Stimulated activated CD8-positive, alpha-beta memory T cell treated with anti-CD3 and anti-CD28 coated beads, Interleukin-15, amount 100 ng/mL, for 4 hours (primary cell): Measurements from ENCODE around the gene UBE2L3.
"Not testable (repeated sequence)": the region's sequence is repeated elsewhere in the genome, so short reads cannot be mapped to it uniquely, and the experiment has no call there.

Experiments used
- DNase-seq, 2 donors: peaks; one replicate each; pipeline ENCODE4 v3.0.0-alpha.2; 2020; ENCODE audit warnings: low read depth in 2 of 2

Gene UBE2L3

DNA sequence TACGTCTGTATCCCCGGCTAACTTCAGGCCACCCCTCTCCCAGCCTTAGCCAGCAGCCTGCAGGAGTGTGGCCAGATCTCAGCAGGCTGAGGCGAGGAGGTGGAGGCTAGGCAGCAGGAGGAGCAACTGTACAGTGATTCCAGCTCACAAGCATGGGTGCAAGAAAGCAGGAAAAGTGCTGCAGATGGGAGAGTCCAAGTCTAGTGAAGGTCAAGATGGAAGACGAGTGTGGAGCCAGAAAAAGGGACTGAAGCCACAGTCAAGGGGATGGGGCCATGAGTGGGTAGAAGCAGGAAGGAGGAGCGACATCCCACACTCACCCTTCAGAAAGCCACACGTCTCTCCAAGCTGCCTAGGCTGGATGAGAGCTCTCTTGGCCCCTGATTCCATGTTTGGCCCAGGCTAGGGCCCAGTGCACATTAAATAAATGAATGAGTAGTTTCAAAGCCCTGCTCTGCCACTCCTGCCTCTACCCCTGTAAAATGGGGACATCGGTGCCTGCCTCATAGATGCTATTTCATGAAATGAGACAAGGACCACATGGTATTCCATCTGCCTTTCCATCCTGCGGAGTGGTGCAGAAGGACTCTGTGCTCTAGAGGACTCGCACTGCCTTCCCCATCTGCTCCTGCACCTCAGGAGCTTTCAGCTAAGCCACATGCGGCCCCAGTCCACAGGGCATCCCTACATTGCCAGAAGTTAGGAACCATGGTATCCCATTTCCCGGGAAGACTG, 59.4 kb downstream of the UBE2L3 start:
- no peak for DNase-seq

DNA sequence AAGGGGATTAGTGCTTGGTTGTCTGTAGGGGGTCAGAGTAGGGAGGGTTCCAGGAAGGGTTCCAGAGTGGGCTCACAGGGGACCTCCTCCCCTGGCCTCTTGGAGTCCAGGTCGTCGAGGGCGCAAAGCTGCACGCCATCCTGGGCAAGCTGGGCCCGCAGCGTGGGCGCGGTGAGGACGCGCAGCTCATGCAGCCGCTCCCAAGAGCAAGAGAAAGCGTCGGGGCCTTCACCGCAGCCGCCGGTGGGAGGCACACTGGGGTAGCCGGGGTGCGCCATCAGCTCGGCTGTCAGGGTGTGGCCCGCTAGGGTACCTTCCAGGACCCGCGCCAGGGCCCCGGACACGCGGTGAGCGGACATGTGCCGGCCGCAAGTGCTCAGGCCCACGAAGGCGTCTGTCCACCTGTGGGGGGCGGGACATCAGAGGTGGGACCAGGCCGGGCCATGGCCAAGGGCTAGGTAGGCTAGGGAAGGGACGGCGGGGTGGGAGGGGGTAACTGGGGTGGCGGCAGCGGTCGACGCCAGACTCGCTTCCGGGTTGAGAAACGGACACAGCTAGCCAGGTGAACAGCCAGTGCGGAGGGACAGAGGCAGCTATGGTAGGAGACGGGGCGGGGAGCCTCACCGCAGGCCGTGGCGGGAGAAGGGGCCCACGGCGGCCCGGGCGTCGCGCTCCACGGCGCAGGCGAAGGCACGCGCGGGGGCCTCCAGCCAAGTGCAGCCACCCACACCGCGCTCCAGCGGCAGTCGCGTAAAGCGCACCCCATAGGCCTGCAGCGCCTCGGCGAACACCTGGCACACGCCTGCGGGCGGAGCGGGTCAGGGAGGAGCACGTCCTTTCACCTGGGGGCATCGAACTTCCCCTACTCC, 61.1 kb downstream of the UBE2L3 start:
- DNase-seq, result no peak

DNA sequence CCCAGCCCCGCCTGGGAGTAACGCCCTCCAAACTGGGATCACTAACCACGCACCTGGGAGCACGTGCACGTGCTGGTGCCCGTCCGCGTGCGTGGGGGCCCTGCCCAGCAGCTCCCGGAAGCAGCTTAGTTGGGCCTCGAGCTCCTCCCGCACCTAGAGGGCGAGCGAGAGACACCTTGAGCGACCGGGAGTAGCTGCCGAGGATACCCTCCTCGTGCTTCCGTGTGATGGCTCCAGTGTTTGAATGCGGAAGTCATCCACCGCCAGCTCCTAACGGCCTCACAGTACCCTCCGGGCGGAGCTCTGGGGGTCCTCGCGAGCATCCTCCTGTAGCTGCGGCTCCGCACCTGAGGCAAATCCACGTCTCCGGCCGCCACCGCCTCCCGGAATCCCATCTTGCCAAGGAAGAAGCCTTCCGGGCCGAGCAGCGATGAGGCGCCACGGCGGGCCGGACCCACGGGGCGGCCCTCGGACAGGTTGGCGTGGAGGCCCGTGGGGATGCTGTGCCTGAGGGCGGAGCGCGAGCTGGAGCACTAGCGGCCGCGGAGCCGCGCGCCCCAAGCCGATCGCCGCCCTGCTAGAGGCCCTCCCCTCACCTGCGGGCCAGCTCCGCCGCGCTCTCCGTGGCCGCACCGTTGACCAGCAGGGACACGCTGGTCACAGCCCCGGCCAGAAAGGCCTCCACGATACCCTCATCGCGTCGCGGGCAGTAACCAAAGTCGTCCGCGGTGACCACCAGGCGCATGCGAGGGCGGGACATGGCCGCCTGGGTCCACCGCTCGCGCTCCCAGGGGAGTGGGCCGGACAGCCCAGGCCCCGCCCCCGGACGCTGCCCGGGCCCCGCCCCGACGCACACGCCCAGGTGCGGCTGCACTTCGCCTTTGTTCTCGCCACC, 62.0 kb downstream of the UBE2L3 start, which contains the start of gene YDJC:
Gene YDJC, minus strand, starts transcription at position 768 of the 895 bp plus-strand sequence. Its CDS starts 8 bp downstream, at position 760.
- peak; percentile 89 to 90 for DNase-seq

DNA sequence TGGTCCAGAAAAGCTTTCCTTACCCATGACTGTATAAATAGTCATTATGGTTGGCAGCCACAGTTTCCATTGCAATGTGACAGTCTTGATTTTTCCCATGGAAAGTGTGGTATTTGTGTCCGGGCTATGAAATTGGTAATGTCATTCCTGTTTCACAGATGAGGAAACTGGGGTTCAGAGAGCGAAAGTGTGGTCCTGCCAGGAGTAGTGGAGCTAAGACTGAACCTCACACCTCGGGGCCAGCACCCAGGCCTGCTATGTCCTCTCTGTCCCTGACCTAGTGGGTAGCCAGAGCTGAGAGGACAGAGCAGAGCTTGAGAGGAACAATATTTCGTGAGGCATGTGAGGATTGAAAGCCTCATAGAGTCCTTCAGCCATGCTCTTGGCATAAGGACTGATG, 63.5 kb downstream of the UBE2L3 start:
- no peak for DNase-seq

DNA sequence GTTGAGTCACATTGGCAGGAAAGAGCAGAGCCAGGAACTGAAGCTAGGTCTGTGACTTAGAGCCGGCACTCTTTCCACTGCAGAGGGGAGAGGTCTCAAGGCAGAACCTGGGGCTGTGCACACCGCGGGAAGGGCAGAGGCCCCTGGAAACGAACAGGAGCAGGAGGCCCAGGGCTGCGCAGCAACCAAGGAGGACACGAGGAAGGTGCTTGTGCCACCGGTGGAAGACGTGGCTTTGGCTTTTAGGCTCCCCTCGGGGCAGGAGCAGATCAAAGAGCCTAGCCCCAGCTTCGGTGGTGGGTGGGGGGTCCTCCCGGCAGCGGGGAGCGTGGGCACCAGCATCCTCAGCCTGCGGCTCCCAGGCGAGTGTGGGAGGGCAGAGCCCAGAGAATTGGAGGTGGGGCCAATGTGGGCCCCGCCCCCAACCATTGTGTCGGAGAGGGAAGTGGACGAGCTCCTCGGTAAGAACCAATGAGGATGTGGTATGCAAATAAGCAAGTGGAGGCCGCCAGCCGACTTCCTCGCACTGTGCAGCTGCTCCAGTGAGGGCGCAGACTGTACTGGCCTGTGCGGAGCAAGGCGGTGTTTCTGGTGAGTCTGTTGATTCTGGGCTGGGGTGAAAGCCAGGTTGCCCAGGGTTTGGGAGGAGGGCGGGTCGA, 64.9 kb downstream of the UBE2L3 start, which contains the start of gene CCDC116:
Gene CCDC116, plus strand, starts transcription at position 524 of the 659 bp plus-strand sequence. CDS start 422 bp downstream, outside the sequence.
- peak; percentile 37 to 41 for DNase-seq

DNA sequence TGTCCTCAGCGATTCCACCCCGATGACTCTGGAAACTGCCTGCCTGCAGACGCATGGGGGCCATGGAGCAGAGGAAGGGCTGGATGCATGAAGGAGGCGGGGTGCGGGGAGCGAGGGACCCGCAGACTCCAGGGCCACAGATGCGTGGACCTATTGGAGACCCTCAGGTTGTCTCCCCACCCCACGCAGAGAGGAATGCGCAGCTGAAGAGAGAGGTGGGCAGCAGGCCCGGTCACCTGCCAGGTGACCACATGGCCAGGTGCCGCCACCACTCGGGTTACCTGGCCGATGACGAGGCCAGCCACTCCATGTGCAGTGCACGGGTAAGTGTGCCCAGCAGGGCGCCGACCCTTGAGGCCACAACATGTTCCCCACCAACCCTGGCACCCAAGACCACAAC, 65.4 kb downstream of the UBE2L3 start:
- no peak for DNase-seq

DNA sequence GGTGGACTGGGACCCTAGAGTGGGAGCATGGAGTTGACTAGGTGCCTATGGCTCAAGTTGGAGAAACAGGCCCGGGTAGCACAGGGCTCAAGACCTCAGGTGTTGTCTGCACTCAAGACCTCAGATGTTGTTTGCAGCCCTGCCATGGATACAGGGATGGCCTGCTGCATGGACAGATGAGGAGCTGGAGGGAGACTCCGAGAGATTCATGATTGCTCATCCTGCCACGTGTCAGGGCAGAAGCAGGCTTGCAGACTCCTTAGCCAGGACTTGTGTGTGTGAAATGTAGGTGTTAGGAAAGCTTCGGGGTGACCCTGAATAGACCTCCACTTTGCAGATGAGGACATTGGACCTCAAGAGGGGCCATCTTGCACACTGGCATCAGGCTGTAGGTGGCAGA, 66.0 kb downstream of the UBE2L3 start:
- DNase-seq, result no peak

DNA sequence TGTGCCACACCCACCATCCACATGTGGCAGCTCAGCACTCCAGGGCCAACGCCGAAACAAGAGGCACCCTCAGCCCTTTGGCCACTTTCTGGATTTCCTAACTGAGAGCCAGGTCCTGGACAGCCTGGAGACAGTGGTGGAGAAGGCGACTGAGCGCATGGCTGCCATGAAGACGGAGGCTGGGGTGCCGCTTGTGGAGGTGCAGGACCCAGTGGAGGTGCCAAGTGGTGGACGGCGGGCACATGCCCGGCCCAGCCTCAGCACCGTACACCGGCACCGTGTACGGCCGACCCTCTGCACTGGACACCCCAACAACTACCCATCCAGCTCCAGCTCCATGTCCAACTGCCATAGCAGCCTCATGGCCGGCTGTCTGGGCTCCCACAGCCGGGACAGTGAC, 66.6 kb downstream of the UBE2L3 start:
- DNase-seq, result no peak

DNA sequence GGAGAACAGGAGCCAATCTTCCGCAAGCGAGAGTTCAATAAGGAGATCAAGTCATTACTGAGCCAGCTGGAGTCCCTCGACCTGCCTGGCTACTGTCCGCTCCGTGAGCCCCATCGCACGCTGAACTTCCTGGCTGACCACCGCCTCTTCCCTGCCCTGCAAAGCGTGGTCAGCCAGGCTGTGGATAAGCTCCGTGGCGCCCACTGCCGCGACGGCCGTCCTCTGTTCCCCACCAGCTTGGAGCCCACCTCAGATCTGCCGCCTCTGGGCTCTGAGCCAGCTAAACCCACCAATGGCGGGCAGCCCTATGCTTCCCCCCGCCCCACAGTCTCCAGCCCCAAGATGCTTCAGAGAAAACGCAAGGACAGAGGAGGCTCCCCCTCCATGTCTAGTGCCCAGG, 67.3 kb downstream of the UBE2L3 start:
- DNase-seq, result no peak

DNA sequence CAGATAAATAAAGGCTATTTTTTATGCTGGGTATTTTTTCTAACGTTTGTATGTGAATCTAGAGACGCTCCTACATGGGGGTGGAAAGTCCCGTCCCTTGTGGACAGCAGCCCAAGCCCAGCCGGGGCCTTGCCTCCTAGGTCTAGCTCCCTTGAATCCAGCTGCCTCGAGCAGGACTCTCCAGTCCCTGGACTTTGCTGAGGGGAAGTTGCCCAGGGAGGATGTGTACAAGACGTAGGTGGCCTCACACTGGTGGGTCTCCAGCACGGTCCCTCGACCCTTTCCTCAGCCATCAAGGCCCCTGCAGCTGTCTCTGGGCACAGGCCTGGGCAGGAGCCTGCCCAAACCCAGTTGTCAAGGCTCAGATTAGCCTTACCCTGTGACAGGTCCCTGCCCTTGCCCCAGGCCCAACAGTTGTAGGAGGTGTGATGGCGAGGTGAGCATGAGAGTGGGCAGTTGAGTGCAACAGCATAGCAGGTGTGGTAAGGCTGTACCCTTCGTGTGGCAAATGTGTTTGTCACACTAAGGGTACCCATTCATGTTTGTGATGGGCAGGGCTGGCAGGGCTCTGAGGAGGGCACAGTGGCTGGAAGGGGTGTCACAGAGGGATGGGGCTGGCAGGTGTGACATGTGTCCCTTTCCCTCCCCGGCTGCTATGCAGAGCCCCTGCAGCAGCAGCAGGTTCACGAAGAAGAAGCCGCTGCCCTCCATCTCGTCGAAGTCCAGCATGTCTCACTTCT, 68.4 kb downstream of the UBE2L3 start:
- no peak for DNase-seq

DNA sequence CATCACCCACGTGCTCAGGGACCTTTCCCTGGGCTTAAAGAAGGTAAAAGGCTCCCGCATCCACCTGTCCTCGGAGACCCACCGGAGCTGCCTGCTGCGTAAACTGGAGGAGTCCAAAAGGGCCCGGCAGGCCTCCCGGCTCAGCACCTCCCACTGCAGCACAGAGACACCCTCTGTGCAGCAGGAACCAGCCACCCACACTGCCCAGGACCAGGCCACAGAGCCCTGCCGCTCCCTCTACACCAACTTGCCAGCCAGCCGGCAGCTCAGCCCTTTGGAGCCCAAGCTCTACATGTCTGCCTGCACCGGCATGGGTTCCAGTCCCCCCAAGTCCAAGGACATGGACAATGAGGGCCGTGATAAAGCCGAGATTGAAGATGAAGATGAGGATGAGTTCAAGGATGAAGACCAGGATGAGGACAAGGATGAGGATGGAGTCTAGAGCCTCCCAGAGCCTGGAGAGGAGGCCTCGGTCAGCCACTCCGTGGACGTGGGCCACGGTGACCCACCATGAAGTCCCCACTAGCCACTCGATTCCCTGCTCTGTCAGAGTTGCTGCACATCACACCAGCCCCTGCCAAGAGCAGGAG, 69.2 kb downstream of the UBE2L3 start:
- no peak for DNase-seq

DNA sequence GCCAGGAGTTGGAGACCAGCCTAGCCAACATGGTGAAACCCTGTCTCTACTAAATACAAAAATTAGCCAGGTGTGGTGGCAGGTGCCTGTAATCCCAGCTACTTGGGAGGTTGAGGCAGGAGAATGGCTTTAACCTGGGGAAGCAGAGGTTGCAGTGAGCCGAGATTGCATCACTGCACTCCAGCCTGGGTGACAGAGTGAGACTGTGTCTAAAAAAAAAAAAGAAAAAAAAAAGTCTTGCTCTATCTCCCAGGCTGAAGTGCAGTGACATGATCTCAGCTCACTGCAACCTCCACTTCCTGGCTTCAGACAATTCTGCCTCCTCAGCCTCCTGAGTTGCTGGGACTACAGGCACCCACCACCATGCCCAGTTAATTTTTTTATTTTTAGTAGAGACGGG, 69.9 kb downstream of the UBE2L3 start:
- DNase-seq, result not testable (repeated sequence)

DNA sequence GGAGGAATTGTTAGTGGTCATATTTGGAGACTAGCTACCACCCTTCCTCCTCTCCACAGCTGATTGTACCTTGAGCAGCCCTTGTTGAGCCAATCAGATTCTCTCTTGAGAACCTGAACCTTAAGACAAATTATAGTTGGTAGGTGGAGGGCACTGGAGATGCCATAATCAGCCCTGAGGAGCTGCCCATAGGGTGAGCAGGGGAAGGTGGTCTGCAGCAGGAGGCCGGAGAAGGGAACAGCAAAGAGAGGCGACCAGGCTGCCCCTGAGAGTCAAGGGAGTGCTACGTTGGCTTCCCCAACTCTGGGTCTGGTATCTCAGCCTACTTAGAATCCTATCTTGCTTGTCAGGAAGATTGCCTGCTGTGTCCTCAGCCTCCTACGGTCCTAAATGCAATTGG, 71.8 kb downstream of the UBE2L3 start:
- no peak for DNase-seq

DNA sequence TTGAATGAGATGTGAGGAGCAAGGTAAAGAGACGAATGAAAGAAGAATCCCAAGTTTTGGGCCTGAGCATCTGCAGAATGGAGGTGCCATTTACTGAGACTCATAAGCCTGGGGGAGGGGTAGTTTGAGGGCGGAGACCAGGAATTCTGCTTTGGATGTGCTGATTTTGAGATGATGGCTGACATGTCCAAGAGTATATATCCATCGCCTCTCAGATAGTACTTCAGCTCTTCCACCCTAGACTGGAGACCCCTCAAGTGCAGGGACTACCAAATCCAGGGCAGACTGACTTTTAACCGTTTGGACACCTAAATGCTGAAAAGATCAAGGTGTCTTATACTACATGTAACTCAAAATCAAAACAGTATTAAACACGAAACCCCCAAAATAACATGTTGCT, 73.3 kb downstream of the UBE2L3 start:
- DNase-seq, result no peak

DNA sequence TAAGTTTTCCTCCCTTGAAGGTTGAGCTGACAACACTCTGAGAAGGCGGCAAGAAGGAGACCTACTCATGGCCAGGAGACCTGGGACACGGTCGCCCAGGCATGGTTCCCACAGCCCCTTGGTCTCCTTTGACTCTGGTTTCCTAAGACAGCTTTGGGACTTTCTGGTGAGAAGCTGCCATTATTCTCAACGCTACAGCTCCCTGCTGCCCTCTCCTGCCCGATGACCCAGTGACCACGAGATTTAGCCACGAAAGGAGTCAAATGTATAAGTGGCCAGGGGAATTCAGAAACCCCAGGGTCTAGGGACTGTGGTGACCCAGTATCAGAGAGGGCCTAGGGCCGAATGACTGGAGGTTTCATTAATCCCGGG, 73.9 kb downstream of the UBE2L3 start:
- no peak for DNase-seq

DNA sequence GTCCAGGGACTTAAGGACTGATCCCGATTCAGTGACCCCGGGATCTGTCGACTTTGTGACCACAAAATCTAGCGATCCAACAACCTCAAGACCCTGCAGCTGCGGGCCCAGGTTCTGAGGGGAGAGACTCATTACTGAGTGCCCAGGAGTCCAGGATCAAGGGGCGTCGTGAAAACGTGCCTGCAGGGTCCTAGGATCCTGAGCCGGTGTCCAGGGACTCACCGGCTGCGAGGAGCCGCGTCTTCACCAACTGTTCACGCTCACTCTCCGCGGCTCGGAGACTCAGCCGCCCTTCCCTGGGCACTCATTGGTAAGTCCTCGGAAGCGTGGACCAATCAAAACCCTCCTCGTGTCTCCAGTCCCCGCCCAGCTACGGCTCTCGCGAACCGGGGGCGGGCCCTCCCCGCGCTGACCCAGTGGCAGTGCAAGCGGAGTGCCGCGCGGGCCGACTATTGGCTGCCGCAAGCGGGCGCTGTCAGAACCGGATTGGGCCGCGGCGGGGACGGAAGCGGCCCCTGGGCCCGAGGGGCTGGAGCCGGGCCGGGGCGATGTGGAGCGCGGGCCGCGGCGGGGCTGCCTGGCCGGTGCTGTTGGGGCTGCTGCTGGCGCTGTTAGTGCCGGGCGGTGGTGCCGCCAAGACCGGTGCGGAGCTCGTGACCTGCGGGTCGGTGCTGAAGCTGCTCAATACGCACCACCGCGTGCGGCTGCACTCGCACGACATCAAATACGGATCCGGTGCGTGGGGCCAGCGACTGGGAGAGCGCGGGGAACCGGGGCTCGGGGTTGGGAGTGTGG, 74.5 kb downstream of the UBE2L3 start, which contains the start of gene SDF2L1:
Gene SDF2L1, plus strand, starts transcription at position 514 of the 795 bp plus-strand sequence. Its CDS starts 35 bp downstream, at position 549.
- peak; percentile 96 to 97 for DNase-seq

DNA sequence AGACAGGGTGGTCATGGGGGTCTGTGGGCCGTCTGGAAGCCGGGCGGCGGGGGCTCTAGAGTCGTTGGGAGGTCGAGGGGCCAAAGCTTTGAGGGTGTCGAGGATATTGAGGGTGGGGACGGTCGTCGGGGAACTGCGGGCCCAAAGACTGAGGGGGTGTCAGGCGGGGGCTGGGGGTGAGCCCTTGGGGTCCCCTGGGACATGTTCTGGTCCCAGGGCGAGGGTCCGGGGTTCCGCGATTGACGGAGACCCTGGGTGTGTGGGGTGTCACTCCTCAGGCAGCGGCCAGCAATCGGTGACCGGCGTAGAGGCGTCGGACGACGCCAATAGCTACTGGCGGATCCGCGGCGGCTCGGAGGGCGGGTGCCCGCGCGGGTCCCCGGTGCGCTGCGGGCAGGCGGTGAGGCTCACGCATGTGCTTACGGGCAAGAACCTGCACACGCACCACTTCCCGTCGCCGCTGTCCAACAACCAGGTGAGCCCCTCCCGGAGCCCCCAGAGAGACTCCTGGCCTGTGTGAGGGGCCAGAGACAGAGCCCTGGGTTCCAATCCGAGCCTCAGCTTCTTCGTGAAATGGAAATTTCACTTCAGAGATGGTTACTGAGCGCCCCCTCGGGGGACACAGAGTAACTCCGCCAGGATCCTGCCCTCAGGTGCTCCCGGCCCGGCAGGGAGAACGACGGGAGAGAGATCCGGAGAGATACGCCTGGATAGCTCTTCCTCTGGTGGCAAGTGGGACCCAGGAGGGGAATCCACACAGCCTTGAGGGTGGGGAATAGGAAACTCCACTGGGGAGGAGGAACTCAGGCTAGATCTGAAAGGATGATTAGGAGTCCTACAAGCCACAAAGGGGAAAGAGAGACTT, 75.3 kb downstream of the UBE2L3 start:
- DNase-seq, result peak in 1 of 2 donors; percentile 28
